ENCODE data around the gene SLC23A3.

The SLC23A3 gene

DNA sequence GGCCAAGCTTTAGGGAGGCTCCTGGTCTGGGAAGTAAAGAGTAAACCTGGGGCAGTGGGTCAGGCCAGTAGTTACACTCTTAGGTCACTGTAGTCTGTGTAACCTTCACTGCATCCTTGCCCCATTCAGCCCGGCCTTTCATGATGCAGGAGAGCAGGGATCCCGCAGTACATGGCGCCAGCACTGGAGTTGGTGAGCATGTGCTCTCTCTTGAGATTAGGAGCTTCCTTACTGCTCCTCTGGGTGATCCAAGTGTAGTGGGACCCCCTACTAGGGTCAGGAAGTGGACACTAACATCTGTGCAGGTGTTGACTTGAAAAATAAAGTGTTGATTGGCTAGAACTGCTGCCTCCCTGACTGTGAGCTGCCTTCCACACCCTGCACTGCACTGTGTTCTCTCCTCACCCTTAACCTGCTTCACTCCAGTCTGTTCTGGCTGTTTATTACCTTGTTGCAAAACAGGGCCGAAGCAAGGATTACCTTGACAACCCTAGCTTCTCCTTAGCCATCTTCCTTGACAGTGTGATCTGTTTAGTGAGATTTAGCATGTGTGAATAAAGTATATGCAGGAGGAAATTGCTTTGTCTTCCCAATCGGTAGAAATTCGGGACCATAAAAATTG, 13.4 kb upstream of the SLC23A3 start:
- H3K36me3 ChIP-seq, result peaks cover 47 to 55% (median 54%) of the 10 kb centered on the region in 3 donors

DNA sequence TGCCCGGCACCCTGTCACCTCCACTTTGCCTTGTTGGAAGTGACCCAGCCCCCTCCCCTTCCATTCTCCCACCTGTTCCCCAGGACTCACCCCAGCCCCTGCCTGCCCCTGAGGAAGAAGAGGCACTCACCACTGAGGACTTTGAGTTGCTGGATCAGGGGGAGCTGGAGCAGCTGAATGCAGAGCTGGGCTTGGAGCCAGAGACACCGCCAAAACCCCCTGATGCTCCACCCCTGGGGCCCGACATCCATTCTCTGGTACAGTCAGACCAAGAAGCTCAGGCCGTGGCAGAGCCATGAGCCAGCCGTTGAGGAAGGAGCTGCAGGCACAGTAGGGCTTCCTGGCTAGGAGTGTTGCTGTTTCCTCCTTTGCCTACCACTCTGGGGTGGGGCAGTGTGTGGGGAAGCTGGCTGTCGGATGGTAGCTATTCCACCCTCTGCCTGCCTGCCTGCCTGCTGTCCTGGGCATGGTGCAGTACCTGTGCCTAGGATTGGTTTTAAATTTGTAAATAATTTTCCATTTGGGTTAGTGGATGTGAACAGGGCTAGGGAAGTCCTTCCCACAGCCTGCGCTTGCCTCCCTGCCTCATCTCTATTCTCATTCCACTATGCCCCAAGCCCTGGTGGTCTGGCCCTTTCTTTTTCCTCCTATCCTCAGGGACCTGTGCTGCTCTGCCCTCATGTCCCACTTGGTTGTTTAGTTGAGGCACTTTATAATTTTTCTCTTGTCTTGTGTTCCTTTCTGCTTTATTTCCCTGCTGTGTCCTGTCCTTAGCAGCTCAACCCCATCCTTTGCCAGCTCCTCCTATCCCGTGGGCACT, 12.7 kb upstream of the SLC23A3 start:
- peaks cover 4 to 18% (median 17%) of the 10 kb centered on the region in 4 donors for H3K4me1 ChIP-seq
- no peak overlapping the region for H3K27ac ChIP-seq
- DNase-seq, result no peak
- no peaks in the 10 kb centered on the region for H3K9me3 ChIP-seq
- intact Hi-C loops (cut with DNase I; ENCODE audit: low total_unique reads), result no loop called here
- TF ChIP-seq, protein P1, sequence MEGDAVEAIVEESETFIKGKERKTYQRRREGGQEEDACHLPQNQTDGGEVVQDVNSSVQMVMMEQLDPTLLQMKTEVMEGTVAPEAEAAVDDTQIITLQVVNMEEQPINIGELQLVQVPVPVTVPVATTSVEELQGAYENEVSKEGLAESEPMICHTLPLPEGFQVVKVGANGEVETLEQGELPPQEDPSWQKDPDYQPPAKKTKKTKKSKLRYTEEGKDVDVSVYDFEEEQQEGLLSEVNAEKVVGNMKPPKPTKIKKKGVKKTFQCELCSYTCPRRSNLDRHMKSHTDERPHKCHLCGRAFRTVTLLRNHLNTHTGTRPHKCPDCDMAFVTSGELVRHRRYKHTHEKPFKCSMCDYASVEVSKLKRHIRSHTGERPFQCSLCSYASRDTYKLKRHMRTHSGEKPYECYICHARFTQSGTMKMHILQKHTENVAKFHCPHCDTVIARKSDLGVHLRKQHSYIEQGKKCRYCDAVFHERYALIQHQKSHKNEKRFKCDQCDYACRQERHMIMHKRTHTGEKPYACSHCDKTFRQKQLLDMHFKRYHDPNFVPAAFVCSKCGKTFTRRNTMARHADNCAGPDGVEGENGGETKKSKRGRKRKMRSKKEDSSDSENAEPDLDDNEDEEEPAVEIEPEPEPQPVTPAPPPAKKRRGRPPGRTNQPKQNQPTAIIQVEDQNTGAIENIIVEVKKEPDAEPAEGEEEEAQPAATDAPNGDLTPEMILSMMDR (IDR thresholded peaks at IDR 0.05), result no peak
- no peak overlapping the region for H3K4me3 ChIP-seq
- peaks cover 47 to 55% (median 54%) of the 10 kb centered on the region in 3 donors for H3K36me3 ChIP-seq
- H3K27me3 ChIP-seq, result no peaks in the 10 kb centered on the region

More for the DNA sequence above, 13.4 kb upstream of the SLC23A3 start:
- DNase-seq, result no peak
- Histone ChIP-seq H3K27ac (no peak overlapping the region), H3K4me3 (no peak overlapping the region), H3K9me3 (no peaks in the 10 kb centered on the region), H3K27me3 (no peaks in the 10 kb centered on the region), H3K4me1 (peaks cover 4 to 18% (median 17%) of the 10 kb centered on the region in 4 donors)
- intact Hi-C loops (cut with DNase I; ENCODE audit: low total_unique reads), result no loop called here
- TF ChIP-seq, protein P1 (IDR thresholded peaks at IDR 0.05), result no peak

DNA sequence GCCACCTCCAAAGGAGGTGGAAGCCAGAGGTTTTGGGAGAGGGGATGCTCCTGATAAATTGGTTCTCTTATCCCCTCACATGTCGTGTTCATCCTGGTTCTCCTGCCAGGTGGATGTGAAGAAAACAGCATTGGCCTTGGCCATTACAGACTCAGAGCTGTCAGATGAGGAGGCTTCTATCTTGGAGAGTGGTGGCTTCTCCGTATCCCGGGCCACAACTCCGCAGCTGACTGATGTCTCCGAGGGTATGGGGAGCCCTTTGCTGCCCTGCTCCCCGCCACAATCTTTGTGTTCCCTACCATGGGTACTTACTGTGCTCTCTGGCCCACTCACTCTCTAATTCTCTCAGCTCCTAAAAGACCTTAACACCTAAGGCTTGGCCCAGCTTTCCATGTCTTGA, 11.7 kb upstream of the SLC23A3 start:
- H3K36me3 ChIP-seq, result peaks cover 47 to 55% (median 54%) of the 10 kb centered on the region in 3 donors
- H3K4me3 ChIP-seq, result no peak overlapping the region
- peaks cover 4 to 18% (median 17%) of the 10 kb centered on the region in 4 donors for H3K4me1 ChIP-seq
- intact Hi-C loops (cut with DNase I; ENCODE audit: low total_unique reads), result no loop called here
- H3K27me3 ChIP-seq, result no peaks in the 10 kb centered on the region
- TF ChIP-seq, protein P1 (IDR thresholded peaks at IDR 0.05), result no peak
- no peak overlapping the region for H3K27ac ChIP-seq
- H3K9me3 ChIP-seq, result no peaks in the 10 kb centered on the region
- no peak for DNase-seq

DNA sequence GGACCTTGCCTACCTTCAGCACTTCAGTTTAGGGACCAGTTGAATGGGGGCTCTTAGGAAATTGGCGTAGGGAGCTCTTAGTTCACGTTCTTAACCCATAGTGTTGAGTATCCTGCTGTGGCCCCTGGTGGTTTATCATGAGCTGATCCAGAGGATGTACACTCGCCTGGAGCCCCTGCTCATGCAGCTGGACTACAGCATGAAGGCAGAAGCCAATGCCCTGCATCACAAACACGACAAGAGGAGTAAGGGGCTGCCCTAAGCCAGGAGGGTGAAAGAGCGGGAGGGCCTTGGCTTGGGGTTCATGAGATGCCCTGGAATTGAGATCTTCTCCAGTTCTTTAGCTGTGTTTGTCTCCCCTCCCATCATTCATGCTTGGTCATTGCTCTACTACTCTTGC, 11.1 kb upstream of the SLC23A3 start:
- Histone ChIP-seq H3K27ac (no peak overlapping the region), H3K4me3 (no peak overlapping the region), H3K9me3 (no peaks in the 10 kb centered on the region), H3K36me3 (peaks cover 47 to 55% (median 54%) of the 10 kb centered on the region in 3 donors), H3K27me3 (no peaks in the 10 kb centered on the region), H3K4me1 (peaks cover 4 to 19% (median 17%) of the 10 kb centered on the region in 4 donors)
- no peak for DNase-seq
- intact Hi-C loops (cut with DNase I; ENCODE audit: low total_unique reads), result no loop called here
- TF ChIP-seq, protein P1 (IDR thresholded peaks at IDR 0.05), result no peak

DNA sequence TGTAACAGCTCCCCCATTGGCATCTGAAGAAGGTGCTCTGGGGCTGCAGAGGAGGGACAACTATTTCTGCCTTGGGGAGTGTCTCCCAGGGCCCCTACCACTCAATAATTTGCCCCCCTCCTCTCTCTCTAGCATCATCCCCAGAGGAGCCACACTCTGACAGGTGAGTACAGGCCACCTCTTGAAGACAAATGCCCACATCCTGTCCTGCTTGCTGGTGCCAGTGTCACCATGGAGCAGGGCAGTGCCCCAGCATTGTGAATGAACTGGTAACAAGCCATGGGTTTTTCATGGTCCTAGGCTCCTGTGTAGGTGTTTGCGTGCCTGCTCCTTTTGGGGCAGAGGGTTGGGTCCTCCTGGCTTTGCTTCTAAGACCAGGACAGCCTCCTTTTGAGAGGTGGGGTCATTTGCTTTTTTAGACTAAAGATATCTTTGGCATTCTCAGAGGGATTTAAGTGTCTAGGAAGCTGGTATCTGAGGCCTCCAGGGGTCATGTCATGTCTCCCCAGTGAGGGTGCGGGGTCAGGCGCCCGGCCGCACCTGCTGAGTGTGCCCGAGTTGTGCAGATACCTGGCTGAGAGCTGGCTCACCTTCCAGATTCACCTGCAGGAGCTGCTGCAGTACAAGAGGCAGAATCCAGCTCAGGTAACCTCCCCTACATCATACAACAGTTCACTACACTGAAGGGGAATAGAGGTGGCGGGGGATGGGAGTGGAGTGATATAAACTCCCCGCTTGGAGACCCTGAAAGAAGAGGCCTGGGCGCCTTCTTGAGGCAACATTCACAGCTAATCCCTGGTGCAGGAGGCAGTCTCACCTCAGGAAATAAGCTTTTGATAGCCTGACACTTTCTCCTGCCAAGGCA, 10.0 kb upstream of the SLC23A3 start:
- intact Hi-C loops (cut with DNase I; ENCODE audit: low total_unique reads), result loop anchor here (5.0 to 10.0 kb wide), 2 partner anchors 37 to 205 kb away; partner anchors contain the start of genes ABCB6 and DNPEP
- H3K27me3 ChIP-seq, result no peaks in the 10 kb centered on the region
- DNase-seq, result no peak
- H3K9me3 ChIP-seq, result no peaks in the 10 kb centered on the region
- TF ChIP-seq, protein P1 (IDR thresholded peaks at IDR 0.05), result no peak
- H3K27ac ChIP-seq, result no peak overlapping the region
- peaks cover 50 to 57% (median 55%) of the 10 kb centered on the region in 3 donors for H3K36me3 ChIP-seq
- peaks cover 4 to 29% (median 28%) of the 10 kb centered on the region in 4 donors for H3K4me1 ChIP-seq
- no peak overlapping the region for H3K4me3 ChIP-seq
